Fibroblast of peridontal ligament (primary cell): ENCODE results near the gene LRRC8D.

Experiments
- DNase-seq: peaks from one replicate; pipeline ENCODE4 v3.0.0-alpha.2; 2010; ENCODE audit errors: extremely low read depth

LRRC8D gene

DNA sequence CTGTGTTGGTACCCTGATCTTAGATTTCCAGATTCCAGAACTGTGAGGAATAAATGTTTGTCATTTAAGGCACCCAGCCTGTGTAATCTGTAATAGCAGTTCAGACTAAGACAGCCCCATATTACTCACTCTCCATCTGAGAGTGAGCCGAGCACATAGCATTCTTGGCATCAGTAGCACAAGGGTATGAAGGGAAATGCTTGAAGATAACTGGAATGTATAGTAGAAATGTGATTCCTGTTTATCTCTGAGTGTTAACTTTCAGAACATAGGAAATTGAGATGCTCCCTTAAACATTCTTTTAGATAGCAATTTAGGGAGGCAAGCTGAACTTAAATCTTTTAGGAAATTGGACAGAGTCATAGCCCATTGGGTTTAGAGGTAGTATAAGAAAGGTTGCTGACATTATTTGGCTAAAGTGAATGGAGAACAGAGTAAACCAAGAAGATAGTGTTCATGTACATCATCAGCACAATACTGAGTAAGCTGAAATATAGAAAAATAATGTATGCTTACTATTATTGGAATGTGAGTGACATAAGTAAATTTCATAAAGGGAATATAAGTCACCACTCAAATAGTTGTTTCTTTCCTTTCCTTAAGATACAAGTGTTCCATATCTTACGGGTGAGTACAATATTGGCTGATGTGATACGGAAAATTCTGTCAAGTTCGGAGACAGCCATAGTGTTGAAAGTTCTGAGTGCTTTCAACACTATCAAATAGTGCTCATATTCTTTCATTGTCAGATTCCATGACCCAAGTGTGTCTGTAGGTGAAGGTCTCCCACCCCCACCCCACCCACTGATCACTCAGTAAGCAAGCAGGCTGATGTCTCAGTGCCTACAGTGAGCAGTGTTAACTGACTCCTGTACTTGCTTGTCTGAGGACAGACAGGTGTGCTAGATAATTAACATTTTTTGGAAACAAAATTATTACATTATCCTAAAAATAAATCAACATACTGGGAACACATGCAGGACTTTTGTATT, 73.7 kb downstream of the LRRC8D start:
- peak; percentile 87 for DNase-seq

DNA sequence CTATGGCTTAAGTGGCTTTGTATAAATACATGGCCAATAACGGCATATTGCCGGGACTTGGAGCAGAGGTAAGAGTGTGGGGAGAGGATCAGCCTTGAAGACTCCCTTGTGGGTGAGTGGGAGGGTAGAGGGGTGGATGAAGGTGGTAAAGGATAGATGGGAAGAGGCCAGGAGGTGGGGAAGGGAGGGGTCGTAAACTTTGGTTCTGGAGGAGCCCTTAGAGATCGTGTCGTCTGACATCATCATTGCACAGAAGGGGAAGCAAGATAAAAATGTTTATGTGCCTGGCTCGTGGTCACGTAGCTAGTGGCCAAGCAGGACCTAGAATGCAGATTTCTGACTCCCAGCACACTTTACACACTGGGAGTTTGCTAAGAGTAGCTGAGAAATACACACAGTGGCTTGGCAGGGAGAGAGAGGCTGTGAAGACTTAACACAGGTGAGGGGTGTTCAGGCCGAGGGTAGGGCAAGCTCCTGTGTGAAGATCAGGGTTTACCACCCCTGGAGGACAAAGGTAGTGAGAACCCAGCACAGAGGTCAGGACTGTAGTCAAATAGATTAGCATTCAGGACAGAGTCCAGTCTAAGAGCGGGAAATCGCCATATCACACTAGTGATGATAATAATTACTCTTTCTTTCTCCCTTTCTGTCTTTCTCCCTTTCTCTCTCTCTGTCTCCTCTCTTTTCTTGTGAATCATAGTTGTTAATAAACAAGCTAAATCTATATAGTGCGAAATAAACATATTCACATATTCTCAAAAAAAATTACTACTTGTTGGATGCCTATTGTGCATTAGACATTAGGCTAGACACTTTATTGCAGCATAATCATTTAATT, 75.5 kb downstream of the LRRC8D start:
- no peak for DNase-seq

DNA sequence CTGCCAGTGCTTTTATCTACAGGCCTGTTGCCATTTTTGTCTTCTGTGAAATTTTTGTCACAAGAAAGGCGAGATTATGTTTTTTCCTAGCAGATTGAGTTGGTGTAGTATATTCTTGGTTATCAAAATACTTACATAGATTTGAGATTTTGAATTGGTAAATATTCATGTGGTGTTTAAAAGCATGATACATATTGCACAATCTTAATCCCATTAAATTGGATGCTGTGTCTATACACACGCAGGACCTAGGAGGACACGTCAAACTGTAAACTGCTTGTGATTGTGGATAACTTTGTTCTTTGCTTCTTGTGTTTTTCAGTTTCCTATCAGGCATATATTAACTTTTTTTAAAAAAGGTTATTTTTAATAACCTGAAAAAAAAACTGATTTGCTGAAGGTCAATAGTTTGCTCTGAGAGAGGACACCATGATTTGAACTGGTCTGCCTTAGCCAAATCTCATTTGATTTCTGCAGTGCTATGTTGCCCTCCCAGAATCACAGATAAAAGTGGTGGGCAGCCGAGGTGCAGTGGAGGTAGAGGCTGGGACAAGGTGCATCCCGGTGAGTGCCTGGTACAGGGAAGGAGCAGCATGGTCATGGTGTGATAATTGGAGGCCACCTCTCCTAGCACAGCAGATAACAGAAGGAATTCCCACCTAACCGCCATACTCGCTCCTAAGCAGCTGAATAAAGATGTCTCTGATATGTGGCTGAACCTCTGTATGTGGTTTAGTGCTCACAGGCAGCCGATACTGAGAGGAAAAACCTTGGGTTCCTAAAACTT, 76.7 kb downstream of the LRRC8D start:
- no peak for DNase-seq

GRCh38 chr1:89898150-89898549, 77.3 kb downstream of the LRRC8D start:
- DNase-seq: no peak

GRCh38 chr1:89898695-89899470, 78.1 kb downstream of the LRRC8D start:
- no peak for DNase-seq

DNA sequence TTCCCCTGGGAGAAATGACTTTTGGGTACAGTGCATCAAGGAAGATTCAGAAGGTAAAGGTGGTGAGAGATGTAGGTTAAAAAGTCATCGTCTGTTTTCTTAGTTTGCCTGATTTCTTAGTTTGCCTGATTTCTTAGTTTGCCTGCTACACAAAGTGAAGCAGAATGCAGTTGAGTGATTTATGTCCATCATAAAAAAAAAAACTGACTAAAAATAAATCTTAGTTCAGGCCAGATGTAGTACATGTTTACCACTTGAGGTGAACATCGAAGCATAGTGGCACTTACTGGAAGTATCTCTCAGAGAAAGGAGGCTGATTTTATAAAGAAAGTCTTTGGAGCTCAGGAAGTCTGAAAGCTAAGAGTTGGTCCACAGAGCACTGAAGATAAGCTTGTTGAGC, 79.5 kb downstream of the LRRC8D start:
- DNase-seq: no peak

DNA sequence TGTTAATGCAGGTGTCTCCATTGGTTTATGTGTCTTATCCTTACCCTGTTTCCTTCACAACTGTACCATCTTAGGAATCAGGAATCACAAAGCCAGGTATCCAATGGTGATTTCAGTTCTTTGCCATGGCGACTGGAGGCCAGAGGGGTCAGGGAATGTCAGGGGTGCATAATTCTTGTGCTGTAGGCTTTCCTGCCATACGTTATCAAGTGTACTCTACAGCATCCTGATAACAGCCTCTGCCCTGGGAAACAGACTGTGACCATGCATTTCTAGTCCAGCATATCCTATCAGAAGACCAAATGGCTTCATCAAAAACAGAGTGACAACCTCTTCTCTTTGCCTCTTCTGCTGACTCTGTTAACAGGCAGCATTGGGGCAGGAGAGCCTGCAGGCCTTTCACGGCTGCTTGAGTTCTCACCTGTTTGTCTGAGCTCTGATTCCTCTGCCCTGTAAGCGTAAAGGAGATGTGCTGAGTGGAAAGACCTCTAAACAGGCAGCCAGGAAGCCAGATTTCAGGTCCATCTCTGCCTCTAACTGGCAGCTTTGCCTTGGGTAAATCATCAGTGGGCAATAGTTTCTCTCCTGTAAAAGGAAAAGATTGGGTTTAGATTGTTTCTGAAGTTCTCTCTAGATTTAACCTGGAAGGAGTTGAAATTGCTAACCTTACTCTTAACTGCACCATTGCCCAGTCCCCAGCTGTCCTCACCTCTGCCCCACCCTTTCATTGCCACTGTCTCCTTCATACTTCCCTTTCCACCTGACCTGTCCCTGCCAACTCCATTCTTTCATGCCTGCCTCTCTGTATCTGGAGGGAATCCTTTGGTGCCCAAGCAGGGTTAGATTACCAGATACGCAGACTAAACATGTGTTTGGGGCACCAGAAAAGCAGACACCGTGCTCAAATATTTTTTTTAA, 80.2 kb downstream of the LRRC8D start:
- no peak for DNase-seq

DNA sequence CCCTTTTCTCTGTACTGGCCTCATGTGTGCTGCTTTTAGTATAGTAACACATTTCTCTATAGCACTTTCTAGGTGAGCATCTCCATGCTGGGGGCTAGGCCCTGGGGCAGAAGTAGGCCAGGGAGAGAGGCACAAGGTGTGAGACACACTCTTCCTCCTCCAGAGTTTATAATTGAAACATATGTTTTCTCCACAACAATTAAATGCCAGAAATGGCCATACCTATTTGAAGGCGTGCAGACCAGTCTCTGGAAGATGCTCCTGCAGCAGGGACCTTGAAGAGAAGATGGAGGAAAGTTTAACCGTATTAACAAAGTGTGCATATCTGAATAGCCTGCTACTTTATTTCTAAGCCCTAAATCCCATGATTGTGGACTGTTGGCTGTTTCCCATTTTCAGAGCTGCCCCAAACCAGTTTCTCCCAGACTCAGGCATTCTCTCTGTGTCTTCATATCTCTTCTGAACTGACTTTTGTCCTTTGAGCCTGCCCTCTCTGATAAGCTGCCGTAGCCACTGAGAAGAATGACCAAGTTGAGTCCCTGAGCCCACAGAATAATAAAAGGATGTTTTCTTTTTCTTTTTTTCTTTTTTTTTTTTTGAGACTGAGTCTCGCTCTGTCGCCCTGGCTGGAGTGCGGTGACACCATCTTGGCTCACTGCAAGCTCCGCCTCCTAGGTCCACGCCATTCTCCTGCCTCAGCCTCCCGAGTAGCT, 81.3 kb downstream of the LRRC8D start:
- DNase-seq: no peak

GRCh38 chr1:89903550-89903949, 82.7 kb downstream of the LRRC8D start:
- no peak for DNase-seq

GRCh38 chr1:89904219-89904980, 83.6 kb downstream of the LRRC8D start:
- DNase-seq: no peak

DNA sequence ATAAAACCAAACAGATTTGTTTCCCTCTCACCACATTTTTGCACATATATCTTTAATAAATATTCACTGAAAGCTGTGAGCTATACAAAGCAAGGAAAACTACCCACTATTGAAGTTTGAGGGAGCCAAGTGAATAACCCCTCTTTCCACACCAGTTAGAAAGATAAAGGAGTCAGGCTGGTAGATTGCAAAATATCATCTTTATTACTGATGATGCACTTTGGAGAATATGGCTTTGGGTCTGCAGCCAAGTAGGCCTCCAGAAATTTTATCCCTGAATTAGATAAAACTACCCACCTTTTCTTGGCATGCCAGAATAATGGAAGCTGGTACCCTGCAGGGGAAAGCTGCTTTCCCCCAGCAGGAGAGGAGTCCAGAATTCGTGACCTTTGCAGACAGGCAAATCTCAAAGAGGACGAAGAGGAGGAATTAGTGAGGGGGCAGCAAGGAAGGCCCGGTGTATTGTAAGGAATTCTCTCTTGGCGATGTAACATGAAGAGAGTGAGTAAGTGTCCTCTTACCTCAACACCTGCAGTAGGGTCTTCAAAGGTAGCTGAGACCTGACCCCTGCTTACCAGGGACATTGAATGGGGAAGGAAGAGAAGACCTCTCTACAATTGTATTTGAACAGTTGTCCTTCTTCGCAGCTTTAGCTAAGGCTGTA, 84.7 kb downstream of the LRRC8D start:
- DNase-seq: no peak

DNA sequence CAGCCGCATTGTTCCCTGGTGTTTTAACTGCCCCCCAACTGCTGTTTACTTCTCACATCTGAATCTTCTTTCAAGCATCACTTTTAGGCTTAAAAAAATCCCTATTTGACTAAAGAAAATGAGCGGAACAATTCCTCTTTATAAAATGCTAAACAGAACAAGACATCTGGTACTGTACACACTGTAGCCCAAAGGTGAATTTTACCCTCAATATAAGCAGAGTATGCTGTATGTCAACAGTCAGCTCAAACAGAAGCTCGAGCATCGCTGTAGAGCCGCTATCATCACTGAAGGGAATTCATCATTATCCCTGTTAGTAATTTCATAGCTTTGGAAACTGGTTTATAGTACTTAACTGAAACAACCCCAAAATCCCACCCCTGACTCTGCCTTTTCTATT, 85.3 kb downstream of the LRRC8D start:
- no peak for DNase-seq

GRCh38 chr1:89907727-89908212, 86.9 kb downstream of the LRRC8D start:
- peak; percentile 69 for DNase-seq

DNA sequence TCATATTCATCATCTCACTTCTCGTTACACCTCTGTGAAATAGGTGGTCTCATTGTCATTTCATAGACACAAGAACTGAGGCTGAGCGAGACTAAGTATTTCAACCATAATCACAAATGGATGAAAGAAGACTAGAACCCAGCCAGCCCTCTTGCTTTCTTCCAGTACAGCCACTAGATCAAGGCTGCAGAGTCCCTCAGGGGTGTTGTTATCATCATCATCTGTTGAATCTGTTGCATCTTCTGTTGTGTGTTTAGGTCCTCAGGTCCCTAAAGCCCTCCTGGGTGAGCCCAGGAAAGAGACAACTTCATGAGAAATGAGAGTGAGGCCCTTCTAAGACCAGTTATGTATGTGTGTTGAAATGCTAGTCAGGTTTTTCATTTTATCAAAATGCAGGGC, 87.4 kb downstream of the LRRC8D start:
- no peak for DNase-seq

GRCh38 chr1:89908672-89909436, 88.0 kb downstream of the LRRC8D start:
- DNase-seq: peak; percentile 58

GRCh38 chr1:89910268-89910667, 89.4 kb downstream of the LRRC8D start:
- DNase-seq: no peak

DNA sequence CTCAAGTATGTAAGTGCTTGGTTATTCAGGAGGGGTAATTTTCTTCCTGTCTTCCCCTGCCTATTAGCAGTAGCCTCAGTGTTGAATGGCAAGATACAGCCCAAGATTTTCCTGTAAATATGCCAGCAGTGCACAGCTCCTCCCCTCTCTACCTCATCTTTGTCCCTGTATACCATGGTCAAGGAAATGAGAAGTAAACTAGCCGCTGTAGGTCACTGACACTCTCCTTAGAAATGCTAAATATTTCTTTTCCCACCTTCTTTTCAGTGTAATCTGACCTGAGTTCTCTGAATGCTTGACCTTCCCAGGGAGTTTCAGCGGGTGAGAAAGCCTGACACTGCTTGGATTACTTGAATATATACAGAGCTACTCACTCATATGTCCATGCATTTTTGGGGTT, 89.9 kb downstream of the LRRC8D start:
- peak; percentile 45 for DNase-seq
